Measurements from ENCODE around the gene C1QBP.
A peak's percentile ranks its signal among the peaks of the same experiment; 100 is the strongest.
"Not testable (repeated sequence)": the region's sequence is repeated elsewhere in the genome, so short reads cannot be mapped to it uniquely, and the experiment has no call there.

C1QBP gene

GRCh38 chr17:5438716-5439445 is at the start of gene C1QBP:
TSS of gene C1QBP (minus strand) at chr17:5439155. CDS start at chr17:5439073, 82 bp downstream.
- peak; percentile 85 to 91 for DNase-seq

- no peak for DNase-seq
Observed at GRCh38 chr17:5488752-5489151, 49.8 kb upstream of the C1QBP start.

GRCh38 chr17:5486206-5487124 is 47.5 kb upstream of the C1QBP start, which contains the start of gene MIS12:
TSS of gene MIS12 (plus strand) at chr17:5486566. CDS start at chr17:5488863, 2,297 bp downstream.
- DNase-seq = peak; percentile 93 to 97

GRCh38 chr17:5485270-5486205 is 46.6 kb upstream of the C1QBP start, which contains the start of gene DERL2:
TSS of gene DERL2 (minus strand) at chr17:5486178. CDS start at chr17:5486161, 17 bp downstream.
- peak in 1 of 2 experiments; percentile 9 for DNase-seq

GRCh38 chr17:5481451-5481850 is 42.5 kb upstream of the C1QBP start:
- no peak for DNase-seq

- no peak for DNase-seq
Observed at GRCh38 chr17:5480962-5481361, 42.0 kb upstream of the C1QBP start.

- DNase-seq = no peak
Observed at GRCh38 chr17:5478992-5479391, 40.0 kb upstream of the C1QBP start.

- no peak for DNase-seq
Observed at GRCh38 chr17:5473906-5474305, 35.0 kb upstream of the C1QBP start.

GRCh38 chr17:5472511-5472910 is 33.6 kb upstream of the C1QBP start:
- no peak for DNase-seq

GRCh38 chr17:5468075-5468473 is 29.1 kb upstream of the C1QBP start:
- DNase-seq = peak; percentile 26 to 53

- DNase-seq = no peak
Observed at GRCh38 chr17:5467416-5467815, 28.5 kb upstream of the C1QBP start.

GRCh38 chr17:5466295-5466694 is 27.3 kb upstream of the C1QBP start:
- no peak for DNase-seq

- no peak for DNase-seq
Observed at GRCh38 chr17:5464717-5465507, 26.0 kb upstream of the C1QBP start.

- no peak for DNase-seq
Observed at GRCh38 chr17:5446786-5447185, 7.8 kb upstream of the C1QBP start.

- no peak for DNase-seq
Observed at GRCh38 chr17:5444209-5444608, 5.3 kb upstream of the C1QBP start.

GRCh38 chr17:5443728-5444127 is 4.8 kb upstream of the C1QBP start:
- no peak for DNase-seq

- DNase-seq = no peak
Observed at GRCh38 chr17:5439446-5439764, 450 bp upstream of the C1QBP start.

GRCh38 chr17:5437721-5438317 is 1.1 kb downstream of the C1QBP start:
- no peak for DNase-seq

- not testable (repeated sequence) for DNase-seq
Observed at GRCh38 chr17:5435781-5436315, 3.1 kb downstream of the C1QBP start.

GRCh38 chr17:5434984-5435383 is 4.0 kb downstream of the C1QBP start:
- DNase-seq = no peak

GRCh38 chr17:5431949-5432556 is 6.9 kb downstream of the C1QBP start:
- DNase-seq = no peak
